ENCODE measurements around the gene JPH2.

Gene JPH2

DNA sequence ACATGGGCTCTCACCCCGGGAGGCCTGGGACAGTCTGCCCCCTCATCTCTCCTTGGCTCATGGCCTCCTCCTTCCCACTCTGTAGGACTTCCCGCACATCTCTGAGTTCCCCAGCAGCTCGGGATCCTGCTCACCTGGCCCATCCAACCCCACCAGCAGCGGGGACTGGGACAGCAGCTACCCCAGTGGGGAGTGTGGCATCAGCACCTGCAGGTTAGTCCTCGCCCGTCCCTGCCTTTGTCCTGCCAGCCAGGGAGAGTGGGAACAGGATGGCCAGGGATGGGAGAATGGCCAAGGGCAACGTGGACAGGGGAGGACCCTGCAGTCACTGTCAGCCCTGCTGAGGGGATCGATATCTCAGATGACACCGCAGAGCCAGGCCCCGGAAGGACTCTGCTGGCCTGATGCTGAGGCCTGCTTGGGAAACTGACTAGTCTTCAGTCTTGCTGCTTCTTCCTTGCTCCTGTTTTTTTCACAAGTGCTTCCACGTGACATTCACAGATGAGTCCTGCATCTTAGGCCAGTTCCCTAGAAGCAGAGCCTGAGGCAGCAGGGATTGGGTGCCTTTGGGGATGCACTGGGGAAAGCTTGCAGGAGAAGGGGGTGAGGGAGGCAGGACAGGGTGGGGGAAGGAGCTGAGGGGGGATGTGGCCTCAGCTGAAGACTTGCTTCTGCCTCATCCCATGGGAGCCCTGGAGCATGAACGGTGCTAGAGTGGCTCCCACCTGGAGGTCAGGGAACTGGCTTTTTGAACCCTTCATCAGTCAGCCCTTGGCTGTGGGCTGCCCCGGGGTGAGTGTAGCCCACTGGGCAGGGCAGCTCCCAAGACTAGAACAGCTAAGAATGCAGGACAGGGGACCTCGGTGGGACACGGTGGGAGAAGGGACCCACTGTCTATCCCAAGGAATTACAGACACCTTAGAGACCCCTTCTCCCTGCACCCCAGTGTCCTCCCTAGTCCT lies 120.1 kb downstream of the JPH2 start:
- no peak for TF ChIP-seq POLR2A (IDR thresholded peaks at IDR 0.05; ENCODE audit: low read depth, low read length)
- FAIRE-seq (no peak), DNase-seq (ENCODE audit: insufficient read length, low spot score) (no peak)

DNA sequence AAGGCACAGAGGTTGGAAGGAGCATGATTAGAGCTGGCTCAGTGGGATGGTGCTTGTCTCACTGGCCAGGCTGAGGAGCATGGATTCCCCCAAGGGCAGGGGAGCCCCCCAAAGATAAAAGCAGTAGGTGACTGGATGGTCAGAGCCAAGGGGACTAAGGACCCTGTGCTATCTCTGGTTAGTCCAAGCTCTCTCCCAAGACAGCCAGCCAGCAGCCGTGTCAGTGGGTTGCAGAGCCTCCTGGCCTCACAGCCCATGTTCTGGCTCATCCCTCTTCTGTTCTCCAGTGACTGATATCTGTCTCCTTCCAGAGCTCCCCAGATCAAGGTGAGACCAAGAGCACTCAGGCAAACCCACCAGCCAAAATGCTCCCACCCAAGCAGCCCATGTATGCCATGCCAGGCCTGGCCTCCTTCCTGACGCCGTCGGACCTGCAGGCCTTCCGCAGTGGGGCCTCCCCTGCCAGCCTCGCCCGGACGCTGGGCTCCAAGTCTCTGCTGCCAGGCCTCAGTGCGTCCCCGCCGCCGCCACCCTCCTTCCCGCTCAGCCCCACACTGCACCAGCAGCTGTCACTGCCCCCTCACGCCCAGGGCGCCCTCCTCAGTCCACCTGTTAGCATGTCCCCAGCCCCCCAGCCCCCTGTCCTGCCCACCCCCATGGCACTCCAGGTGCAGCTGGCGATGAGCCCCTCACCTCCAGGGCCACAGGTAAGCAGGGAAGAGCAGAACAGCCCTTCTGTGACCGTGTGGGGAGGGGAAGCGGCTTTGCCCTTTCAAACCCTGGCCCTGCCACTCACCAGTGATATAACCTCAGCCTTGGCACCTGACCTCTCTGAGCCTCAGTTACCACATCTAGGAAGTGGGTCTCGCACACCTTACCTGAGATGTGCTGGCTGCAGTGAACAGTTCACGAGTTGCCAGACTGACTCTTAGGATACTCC lies 121.3 kb downstream of the JPH2 start:
- TF ChIP-seq POLR2A (IDR thresholded peaks at IDR 0.05; ENCODE audit: low read depth, low read length), result no peak
- DNase-seq (ENCODE audit: insufficient read length, low spot score) (no peak), FAIRE-seq (no peak)

DNA sequence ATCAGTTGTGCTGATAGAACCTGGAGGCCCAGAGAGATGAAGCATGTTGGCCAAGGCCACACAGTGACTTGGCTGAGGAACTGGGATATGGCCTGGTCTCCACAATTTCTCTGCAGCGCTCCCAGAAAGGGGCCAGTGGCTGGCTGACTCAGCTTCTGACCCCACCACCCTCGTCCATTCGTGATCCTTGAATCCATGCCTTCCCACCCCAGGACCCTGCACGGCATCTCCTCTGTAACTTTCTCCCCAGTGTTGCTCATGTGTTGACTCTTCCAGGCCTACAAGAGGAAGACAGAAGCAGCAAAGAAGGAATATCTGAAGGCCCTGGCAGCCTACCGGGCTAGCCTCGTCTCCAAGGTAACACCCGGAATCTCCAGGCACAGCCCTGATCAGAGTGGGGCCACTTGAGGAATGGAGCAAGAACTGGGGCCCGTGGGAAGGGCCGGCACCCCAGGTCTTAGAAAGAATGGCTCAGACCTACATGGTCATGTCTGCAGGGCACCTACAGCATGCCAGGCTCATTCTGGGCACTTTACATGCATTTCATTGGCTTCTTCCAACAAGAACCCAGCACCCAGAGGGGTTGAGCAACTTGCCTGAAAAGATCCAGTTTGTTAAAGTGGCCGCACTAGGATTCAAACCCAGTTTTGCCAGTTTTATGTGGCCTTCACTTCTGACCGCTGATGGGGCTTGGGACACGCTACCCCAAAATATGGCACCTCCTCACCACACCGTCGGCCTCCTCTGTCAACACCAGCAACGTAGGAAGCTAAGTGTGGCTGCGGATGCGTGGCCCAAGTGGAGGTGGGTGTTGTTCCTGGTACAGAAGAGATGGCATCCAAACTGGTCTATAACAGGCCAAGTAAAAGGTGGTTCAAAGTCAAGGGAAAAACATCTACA lies 122.2 kb downstream of the JPH2 start:
- DNase-seq (ENCODE audit: insufficient read length, low spot score) (no peak), FAIRE-seq (no peak)
- TF ChIP-seq POLR2A (IDR thresholded peaks at IDR 0.05; ENCODE audit: low read depth, low read length), result no peak

Data from H54 (cell line).